Endothelial cell of umbilical vein (primary cell): ENCODE measurements around the gene PRMT2. TPM values are rescaled to one million over a fixed set of nuclear protein-coding genes. Genes with fewer than 3 reads are reported as not detected.

Source experiments
- BruUV-seq: library from RNA; stranded (reverse); fragments of 400-500 nt; replicated peaks from 2 replicates; lab custom pipeline; 2021; lab: Mats Ljungman, UMichigan
- CTCF ChIA-PET: fragments of 300-600, 350-600 bp; sonication (Branson Sonifier 250); formaldehyde crosslinking; loops from one replicate; lab custom pipeline; 2021; ENCODE audit warnings: antibody characterized with exemption, inconsistent platforms; lab: Charles Lee
- POLR2A ChIA-PET: fragments of 300-600, 350-600 bp; sonication (Branson Sonifier 250); formaldehyde crosslinking; loops from one replicate; lab custom pipeline; 2021; ENCODE audit warnings: antibody characterized with exemption, inconsistent platforms; lab: Charles Lee
- DNase-seq: peaks from one replicate; pipeline ENCODE4 v3.0.0-alpha.2; 2011; ENCODE audit warnings: low read depth, low spot score
- FAIRE-seq: peaks from 2 replicates; lab custom pipeline; 2011; peaks lifted over from hg19 to GRCh38; lab: Jason Lieb, UNC
- H2AFZ ChIP-seq: 2 replicates; pipeline ENCODE4 v1.6.0; 2012; ENCODE audit warnings: low read depth, low read length, control low read depth, inconsistent platforms
- H3K27ac ChIP-seq: 2 replicates; pipeline ENCODE4 v1.5.1; 2011; ENCODE audit warnings: low read depth, mild to moderate bottlenecking, control low read depth, low read length, moderate library complexity; ENCODE audit not compliant: insufficient read depth
- H3K27me3 ChIP-seq, 2 experiments: 2 replicates each; pipeline versions ENCODE4 v1.6.0 to v1.6.1; 2011; ENCODE audit warnings: low read length in 2 of 2, mixed read lengths in 1 of 2; ENCODE audit not compliant: control insufficient read depth in 2 of 2, insufficient read depth in 2 of 2
- H3K36me3 ChIP-seq, 2 experiments: 2 replicates in 1 of 2; 3 replicates in 1 of 2; pipeline ENCODE4 v1.5.1; 2011; ENCODE audit warnings: low read length in 2 of 2, mild to moderate bottlenecking in 1 of 2, moderate library complexity in 1 of 2; ENCODE audit not compliant: control insufficient read depth in 2 of 2, insufficient read depth in 2 of 2; ENCODE audit errors: extremely low read depth in 1 of 2
- H3K4me1 ChIP-seq: 3 replicates; pipeline ENCODE4 v1.5.1; 2011; ENCODE audit warnings: mild to moderate bottlenecking, low read length; ENCODE audit not compliant: control insufficient read depth, insufficient read depth; ENCODE audit errors: extremely low read depth
- H3K4me2 ChIP-seq: 2 replicates; pipeline ENCODE4 v1.6.1; 2011; ENCODE audit warnings: low read length, control low read depth, mixed read lengths; ENCODE audit not compliant: insufficient read depth
- H3K4me3 ChIP-seq, 3 experiments: fragments of 200-600 bp in 1 of 3; sonication (generic), shearing (Covaris generic) in 1 of 3; replicated peaks in 1 of 3; 2 replicates each; pipeline ENCODE4 v1.5.1; 2011 to 2016; ENCODE audit warnings: control low read depth in 3 of 3, low read length in 3 of 3, mild to moderate bottlenecking in 2 of 3, inconsistent platforms in 1 of 3, low read depth in 1 of 3, moderate library complexity in 1 of 3; ENCODE audit not compliant: insufficient read depth in 1 of 3
- H3K79me2 ChIP-seq: 2 replicates; pipeline ENCODE4 v1.6.0; 2012; ENCODE audit warnings: low read length, inconsistent platforms; ENCODE audit not compliant: control insufficient read depth, insufficient read depth
- H3K9ac ChIP-seq: replicated peaks from 2 replicates; pipeline ENCODE3; 2011; ENCODE audit warnings: low read length, control low read depth; ENCODE audit not compliant: insufficient read depth; ENCODE audit errors: extremely low read depth
- H3K9me1 ChIP-seq: replicated peaks from 3 replicates; pipeline ENCODE4 v1.6.0; 2011; ENCODE audit warnings: mild to moderate bottlenecking, low read length; ENCODE audit not compliant: control insufficient read depth, insufficient read depth; ENCODE audit errors: extremely low read depth
- H3K9me3 ChIP-seq: replicated peaks from 2 replicates; pipeline ENCODE4 v1.5.1; 2012; ENCODE audit warnings: low read length, inconsistent platforms; ENCODE audit not compliant: control insufficient read depth, insufficient read depth
- H4K20me1 ChIP-seq: replicated peaks from 2 replicates; pipeline ENCODE3; 2011; ENCODE audit warnings: mild to moderate bottlenecking, low read length; ENCODE audit not compliant: control insufficient read depth, insufficient read depth; ENCODE audit errors: extremely low read depth
- CTCF ChIP-seq, 2 donors: IDR thresholded peaks; 1 replicate in 1 of 2; 2 replicates in 1 of 2; pipeline ENCODE4 v1.5.1; 2011; ENCODE audit warnings: low read length in 2 of 2, mild to moderate bottlenecking in 2 of 2, moderate library complexity in 2 of 2, control low read depth in 1 of 2, inconsistent platforms in 1 of 2, low read depth in 1 of 2; ENCODE audit not compliant: insufficient read depth in 1 of 2; ENCODE audit errors: extremely low read depth in 1 of 2
- EZH2 ChIP-seq: IDR thresholded peaks from 2 replicates; pipeline ENCODE4 v1.6.1; 2012; ENCODE audit warnings: borderline replicate concordance, low read depth, mild to moderate bottlenecking, moderate library complexity, low read length, inconsistent platforms; ENCODE audit not compliant: severe bottlenecking
- FOS ChIP-seq: IDR thresholded peaks from 2 replicates; pipeline ENCODE4 v1.6.1; 2011; ENCODE audit warnings: mild to moderate bottlenecking, low read length, moderate library complexity, borderline replicate concordance; ENCODE audit not compliant: insufficient read depth
- GATA2 ChIP-seq: IDR thresholded peaks from 2 replicates; pipeline ENCODE4 v1.7.0; 2011; ENCODE audit warnings: low read depth, mild to moderate bottlenecking, moderate library complexity, mixed read lengths, low read length; ENCODE audit not compliant: insufficient read length, insufficient read depth
- JUN ChIP-seq: IDR thresholded peaks from 2 replicates; pipeline ENCODE4 v1.6.1; 2011; ENCODE audit warnings: borderline replicate concordance, low read depth; ENCODE audit not compliant: insufficient read length, insufficient read depth
- MYC ChIP-seq: IDR thresholded peaks from one replicate; pipeline ENCODE4 v1.6.1; 2011; ENCODE audit warnings: mild to moderate bottlenecking, low read depth, low read length
- POLR2A ChIP-seq: IDR thresholded peaks from 2 replicates; pipeline ENCODE4 v1.6.1; 2012; ENCODE audit warnings: low read depth, mild to moderate bottlenecking, control low read depth, low read length
- POLR2AphosphoS5 ChIP-seq: IDR thresholded peaks from 2 replicates; pipeline ENCODE4 v1.6.1; 2012; ENCODE audit warnings: low read depth, mild to moderate bottlenecking, control low read depth, low read length, moderate library complexity; ENCODE audit not compliant: insufficient read depth
- dilution Hi-C: fragments of 300-500 bp; cut with MboI; formaldehyde crosslinking; loops from one replicate; pipeline ENCODE4 v1.15.0; 2019; ENCODE audit warnings: low sequenced_read_pairs; ENCODE audit not compliant: extremely low pct_ligation_motif_present
- intact Hi-C: fragments of 100-400 bp; cut with micrococcal nuclease; formaldehyde crosslinking; loops from one replicate; pipeline ENCODE4 v1.10.0; 2022
- polyA plus RNA-seq, 4 experiments: library from polyadenylated mRNA; depleted of rRNA in 3 of 4; stranded (reverse) in 3 of 4; unstranded in 1 of 4; fragments of >200 nt; gene quantifications; 2 replicates each; pipeline versions ENCODE4 v1.2.1 to v1.2.3, GENCODE V29; 2011 to 2012; ENCODE audit warnings: missing spikeins in 1 of 4
- total RNA-seq: library from RNA; stranded (reverse); gene quantifications from 2 replicates; pipeline ENCODE4 v1.2.3, GENCODE V29; 2021
- TF ChIP-seq, protein P1 (sequence below): IDR thresholded peaks from 2 replicates; pipeline ENCODE4 v1.6.1; 2011; ENCODE audit not compliant: insufficient read depth, insufficient read length

The PRMT2 gene
- total and polyA plus RNA-seq, 2 donors (not counting 3 experiments of a cell fraction or from before 2014, with no cell fraction given), result 125 to 193 TPM

DNA sequence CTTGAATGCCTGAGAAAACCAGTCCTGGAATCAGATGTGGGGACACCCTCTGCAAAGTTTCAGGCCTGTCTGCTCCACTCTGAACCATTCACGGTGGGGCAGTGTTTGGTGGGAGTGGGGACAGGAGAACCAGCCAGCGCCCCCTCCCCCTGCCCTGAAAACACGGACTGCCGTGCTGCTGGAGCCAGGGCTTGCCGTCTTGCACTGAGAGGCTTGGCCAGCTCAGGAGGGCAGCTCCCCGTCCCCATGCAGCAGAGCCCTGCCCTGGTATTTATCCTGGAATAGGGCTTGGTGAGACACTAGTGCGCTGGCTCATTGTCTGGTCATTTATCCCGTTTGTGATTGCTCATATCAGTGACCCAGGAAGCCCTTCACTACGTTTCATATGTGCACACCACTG, 34.5 kb upstream of the PRMT2 start:
- intact Hi-C loops (no loop called here), dilution Hi-C loops (no loop called here)
- no peak for DNase-seq
- BruUV-seq, result no TSS peak
- Histone ChIP-seq H4K20me1 (no peaks in the 10 kb centered on the region), H2AFZ (no peak overlapping the region), H3K4me2 (no peak overlapping the region), H3K36me3 (no peaks in the 10 kb centered on the region), H3K9me1 (no peaks in the 10 kb centered on the region), H3K4me3 (no peak overlapping the region), H3K9ac (no peak overlapping the region), H3K9me3 (no peaks in the 10 kb centered on the region), H3K4me1 (peaks cover 15% of the 10 kb centered on the region), H3K27ac (no peak overlapping the region), H3K27me3 (peaks cover 3 to 5% of the 10 kb centered on the region in 2 experiments), H3K79me2 (no peaks in the 10 kb centered on the region)
- TF ChIP-seq CTCF (IDR thresholded peaks at IDR 0.05; ENCODE audit: extremely low read depth in 1 of 2, insufficient read depth in 1 of 2, low read depth in 1 of 2, low read length in 2 of 2) (no peak), JUN (no peak)
- ChIA-PET POLR2A (no interaction called here), CTCF (interaction anchor here (0.6 kb wide), 1 partner anchor 40 kb away, joined by 3 read pairs; no protein-coding TSS in a partner anchor)
- no peak for FAIRE-seq

GRCh38 chr21:46603228-46603627, 32.2 kb upstream of the PRMT2 start:
- Histone ChIP-seq H3K9me1 (no peaks in the 10 kb centered on the region), H2AFZ (no peak overlapping the region), H3K27me3 (peaks cover 6 to 9% of the 10 kb centered on the region in 2 experiments), H3K4me3 (no peak overlapping the region), H3K79me2 (no peaks in the 10 kb centered on the region), H3K27ac (no peak overlapping the region), H3K4me1 (peaks cover 15% of the 10 kb centered on the region), H3K36me3 (no peaks in the 10 kb centered on the region), H4K20me1 (no peaks in the 10 kb centered on the region), H3K4me2 (no peak overlapping the region), H3K9me3 (no peaks in the 10 kb centered on the region), H3K9ac (no peak overlapping the region)
- TF ChIP-seq CTCF (IDR thresholded peaks at IDR 0.05; ENCODE audit: extremely low read depth in 1 of 2, insufficient read depth in 1 of 2, low read depth in 1 of 2, low read length in 2 of 2) (no peak), GATA2 (no peak), POLR2AphosphoS5 (no peak), POLR2A (no peak), EZH2 (no peak), FOS (no peak), MYC (no peak), JUN (no peak)
- TF ChIP-seq, protein P1, sequence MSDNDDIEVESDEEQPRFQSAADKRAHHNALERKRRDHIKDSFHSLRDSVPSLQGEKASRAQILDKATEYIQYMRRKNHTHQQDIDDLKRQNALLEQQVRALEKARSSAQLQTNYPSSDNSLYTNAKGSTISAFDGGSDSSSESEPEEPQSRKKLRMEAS, result no peak
- CTCF ChIA-PET, result no interaction called here
- POLR2A ChIA-PET, result no interaction called here
- intact Hi-C loops (no loop called here), dilution Hi-C loops (no loop called here)
- BruUV-seq, result no TSS peak
- FAIRE-seq (no peak), DNase-seq (no peak)
